ENCODE data around the gene HPD. TPM values are rescaled to one million over a fixed set of nuclear protein-coding genes. Genes with fewer than 3 reads are reported as not detected.

HPD gene
- total and polyA plus RNA-seq, 2 of the 4 experiments (the other 2 are of a cell fraction) = 0.15 to 0.18 TPM

DNA sequence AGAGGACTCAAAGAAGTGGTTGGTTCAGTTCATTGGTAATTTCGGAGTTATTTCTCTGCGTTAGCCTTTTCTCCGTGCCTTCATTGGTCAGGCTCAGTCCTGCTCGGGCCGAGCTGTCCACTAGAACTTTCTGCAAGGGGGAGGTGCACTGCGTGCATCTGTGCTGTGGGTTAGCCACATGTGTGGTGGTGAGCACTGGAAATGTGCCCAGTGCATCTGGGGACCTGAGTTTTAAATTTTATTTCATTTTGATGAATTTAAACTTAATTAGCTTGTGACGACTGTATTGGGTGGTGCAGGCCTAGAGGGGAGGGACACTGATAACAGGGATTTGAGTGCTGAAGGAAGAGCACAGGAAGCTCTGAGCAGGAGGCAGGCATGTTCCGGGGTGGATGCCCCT lies 30.4 kb downstream of the HPD start:
- H2BK20ac ChIP-seq (ENCODE audit: low read depth, low read length) = no peak overlapping the region
- H3K4me3 ChIP-seq (ENCODE audit: insufficient read depth, low read depth, low read length) = no peak overlapping the region
- dilution Hi-C loops (cut with HindIII; ENCODE audit: low sequenced_read_pairs, unreplicated experiment) (no loop called here), in situ Hi-C loops (cut with MboI; ENCODE audit: low sequenced_read_pairs) (no loop called here), intact Hi-C loops (cut with micrococcal nuclease) (no loop called here)
- H4K91ac ChIP-seq (ENCODE audit: insufficient read depth, low read depth, low read length) = no peak overlapping the region
- H3K9ac ChIP-seq (ENCODE audit: low read depth, low read length) = no peak overlapping the region
- H2BK15ac ChIP-seq (ENCODE audit: low read depth, low read length) = no peak overlapping the region
- DNase-seq (no peak), ATAC-seq (ENCODE audit: low read depth) (no peak)
- no peak overlapping the region for H2BK120ac ChIP-seq (ENCODE audit: low read depth, low read length)
- no peak overlapping the region for H3K4ac ChIP-seq (ENCODE audit: low read depth, low read length)
- no peak overlapping the region for H3K4me2 ChIP-seq (ENCODE audit: low read depth, low read length)
- H3K23ac ChIP-seq (ENCODE audit: low read depth, low read length) = no peak overlapping the region
- H4K5ac ChIP-seq (ENCODE audit: low read depth, low read length) = no peak overlapping the region
- H3K27me3 ChIP-seq (ENCODE audit: control insufficient read depth, insufficient read depth, low read length) = no peaks in the 10 kb centered on the region
- no peak overlapping the region for H3K27ac ChIP-seq (ENCODE audit: insufficient read depth, low read length)
- H3K36me3 ChIP-seq (ENCODE audit: control insufficient read depth, insufficient read depth, low read length) = peaks cover 66% of the 10 kb centered on the region
- H2BK5ac ChIP-seq (ENCODE audit: low read depth, low read length, poor library complexity, severe bottlenecking) = no peak overlapping the region
- no peak overlapping the region for H3K18ac ChIP-seq (ENCODE audit: low read depth, low read length)
- ChIA-PET POLR2A (ENCODE audit: unreplicated experiment) (no interaction called here), CTCF (no interaction called here)
- H2AFZ ChIP-seq (replicated peaks; ENCODE audit: low read length, poor library complexity) = no peak overlapping the region
- H3K9me3 ChIP-seq (ENCODE audit: control insufficient read depth, insufficient read depth, low read length) = no peaks in the 10 kb centered on the region
- no peaks in the 10 kb centered on the region for H3K4me1 ChIP-seq (ENCODE audit: control insufficient read depth, insufficient read depth, low read length)
- H4K20me1 ChIP-seq (ENCODE audit: insufficient read depth, low read length) = peaks cover 6% of the 10 kb centered on the region
- H2AK5ac ChIP-seq (ENCODE audit: low read depth, low read length) = no peak overlapping the region
- TF ChIP-seq CHD1 (IDR thresholded peaks at IDR 0.05; ENCODE audit: low read depth, low read length) (no peak), NFE2L2 (IDR thresholded peaks at IDR 0.05; ENCODE audit: low read depth, low read length) (no peak), RCOR1 (IDR thresholded peaks at IDR 0.05; ENCODE audit: insufficient replicate concordance, low read length) (no peak), MAFK (IDR thresholded peaks at IDR 0.05; ENCODE audit: low read depth, low read length) (no peak)
- TF ChIP-seq, protein P1, sequence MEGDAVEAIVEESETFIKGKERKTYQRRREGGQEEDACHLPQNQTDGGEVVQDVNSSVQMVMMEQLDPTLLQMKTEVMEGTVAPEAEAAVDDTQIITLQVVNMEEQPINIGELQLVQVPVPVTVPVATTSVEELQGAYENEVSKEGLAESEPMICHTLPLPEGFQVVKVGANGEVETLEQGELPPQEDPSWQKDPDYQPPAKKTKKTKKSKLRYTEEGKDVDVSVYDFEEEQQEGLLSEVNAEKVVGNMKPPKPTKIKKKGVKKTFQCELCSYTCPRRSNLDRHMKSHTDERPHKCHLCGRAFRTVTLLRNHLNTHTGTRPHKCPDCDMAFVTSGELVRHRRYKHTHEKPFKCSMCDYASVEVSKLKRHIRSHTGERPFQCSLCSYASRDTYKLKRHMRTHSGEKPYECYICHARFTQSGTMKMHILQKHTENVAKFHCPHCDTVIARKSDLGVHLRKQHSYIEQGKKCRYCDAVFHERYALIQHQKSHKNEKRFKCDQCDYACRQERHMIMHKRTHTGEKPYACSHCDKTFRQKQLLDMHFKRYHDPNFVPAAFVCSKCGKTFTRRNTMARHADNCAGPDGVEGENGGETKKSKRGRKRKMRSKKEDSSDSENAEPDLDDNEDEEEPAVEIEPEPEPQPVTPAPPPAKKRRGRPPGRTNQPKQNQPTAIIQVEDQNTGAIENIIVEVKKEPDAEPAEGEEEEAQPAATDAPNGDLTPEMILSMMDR (conservative IDR thresholded peaks at IDR 0.05; ENCODE audit: low read depth, low read length) = no peak
- H2AK9ac ChIP-seq (replicated peaks; ENCODE audit: low read depth, low read length, poor library complexity) = no peak overlapping the region
- no peak overlapping the region for H3K14ac ChIP-seq (replicated peaks; ENCODE audit: low read depth, low read length)
- H3K79me1 ChIP-seq (ENCODE audit: low read depth in 1 of 2, low read length in 2 of 2) = peaks cover 20 to 48% of the 10 kb centered on the region in 2 experiments
- 95% methylated on average over 3 of the region's 8 CpGs; no CpG with 5 or more reads in 1 of the 2 experiments for WGBS, 2 experiments (ENCODE audit: extremely low coverage in 2 of 2, insufficient read length in 1 of 2)
- no peak overlapping the region for H4K8ac ChIP-seq (ENCODE audit: low read depth in 2 of 2, low read length in 2 of 2)
- no peak overlapping the region for H3K56ac ChIP-seq (ENCODE audit: extremely low read depth, insufficient read depth, low read length)
- no peaks in the 10 kb centered on the region for H3K9me1 ChIP-seq (ENCODE audit: insufficient read depth, low read length)
- no TSS peak for BruUV-seq (replicated peaks)
